K562 (cell line): Measurements from ENCODE around the gene MBNL1. TPM values are rescaled to one million over a fixed set of nuclear protein-coding genes. Genes with fewer than 3 reads are reported as not detected.

ENCODE experiments used
- ARID1B ChIP-seq: fragments of 450-650 bp; IDR thresholded peaks from 2 replicates; pipeline ENCODE4 v1.6.1; 2016; ENCODE audit warnings: antibody characterized with exemption, mild to moderate bottlenecking, inconsistent platforms
- C11orf30 ChIP-seq: fragments of 450-650 bp; IDR thresholded peaks from 2 replicates; pipeline ENCODE4 v1.6.1; 2016; ENCODE audit warnings: low read depth, mild to moderate bottlenecking
- CC2D1A ChIP-seq: fragments of 450-650 bp; IDR thresholded peaks from 2 replicates; pipeline ENCODE4 v1.6.1; 2017; ENCODE audit warnings: mild to moderate bottlenecking
- CTCFL ChIP-seq: IDR thresholded peaks from 2 replicates; pipeline ENCODE4 v1.6.1; 2011; ENCODE audit warnings: borderline replicate concordance, low read depth, mild to moderate bottlenecking, moderate library complexity, low read length; ENCODE audit not compliant: insufficient read depth, poor library complexity, severe bottlenecking
- DPF2 ChIP-seq: fragments of 450-650 bp; IDR thresholded peaks from 2 replicates; pipeline ENCODE4 v1.6.1; 2016
- ESRRB ChIP-seq: fragments of 250-450 bp; sonication (Bioruptor Pico); IDR thresholded peaks from 2 replicates; pipeline ENCODE4 v1.5.0; 2020; ENCODE audit warnings: mild to moderate bottlenecking, moderate library complexity, borderline replicate concordance
- FOXM1 ChIP-seq, 2 experiments: fragments of 450-650 bp in 1 of 2; sonication (generic) in 1 of 2; formaldehyde crosslinking in 1 of 2; IDR thresholded peaks; 2 replicates each; pipeline versions ENCODE4 v1.6.1 to v1.9.0; 2017 to 2022; ENCODE audit warnings: low read depth in 2 of 2, mild to moderate bottlenecking in 2 of 2, missing genetic modification reagents in 1 of 2, moderate library complexity in 1 of 2
- JUND ChIP-seq, 2 experiments: IDR thresholded peaks; 2 replicates in 1 of 2; 3 replicates in 1 of 2; pipeline ENCODE4 v1.6.1; 2011; ENCODE audit warnings: borderline replicate concordance in 2 of 2, low read depth in 2 of 2, low read length in 2 of 2, improper control_type of control experiment in 1 of 2, missing biosample characterization in 1 of 2, missing genetic modification characterization in 1 of 2, missing genetic modification reagents in 1 of 2
- MAFF ChIP-seq: IDR thresholded peaks from 2 replicates; pipeline ENCODE4 v1.6.1; 2012; ENCODE audit warnings: low read length, improper control_type of control experiment
- MAFK ChIP-seq: IDR thresholded peaks from 2 replicates; pipeline ENCODE4 v1.6.1; 2011; ENCODE audit warnings: low read length, improper control_type of control experiment
- MBD1 ChIP-seq: fragments of 250-450 bp; sonication (Bioruptor Pico); IDR thresholded peaks from 2 replicates; pipeline ENCODE4 v1.8.0; 2022; ENCODE audit warnings: inconsistent platforms
- POLR2H ChIP-seq: IDR thresholded peaks from 2 replicates; pipeline ENCODE4 v1.6.1; 2016; ENCODE audit warnings: missing genetic modification characterization, low read depth, mild to moderate bottlenecking, control low read depth, missing compliant biosample characterization, moderate library complexity
- SMARCE1 ChIP-seq: fragments of 450-650 bp; IDR thresholded peaks from 2 replicates; pipeline ENCODE4 v1.7.1; 2016; ENCODE audit warnings: mild to moderate bottlenecking
- TEAD4 ChIP-seq, 2 experiments: sonication (generic) in 1 of 2; formaldehyde crosslinking in 1 of 2; IDR thresholded peaks; 2 replicates each; pipeline versions ENCODE4 v1.6.1 to v1.8.0; 2012 to 2022; ENCODE audit warnings: borderline replicate concordance in 1 of 2, inconsistent platforms in 1 of 2, low read length in 1 of 2, mild to moderate bottlenecking in 1 of 2, missing genetic modification reagents in 1 of 2
- polyA plus RNA-seq, 8 experiments: library from polyadenylated mRNA; depleted of rRNA in 4 of 8; stranded (reverse) in 5 of 8; unstranded in 3 of 8; fragments of >200 nt; fragmentation: Nextera tagmentation in 2 of 8; fragmentation: Illumina TruSeq in 1 of 8; extraction: Ambion mirVana in 2 of 8; extraction: Trizol in 1 of 8; gene quantifications; 2 replicates each; pipeline versions ENCODE4 v1.2.1 to v1.2.3, GENCODE V29; 2011 to 2014; ENCODE audit warnings: inconsistent platforms in 1 of 8, missing spikeins in 1 of 8
- total RNA-seq, 7 experiments: library from RNA; depleted of rRNA in 6 of 7; stranded (reverse); fragments of >200 nt in 6 of 7; fragmentation: Illumina TruSeq in 2 of 7; extraction: Trizol in 2 of 7; gene quantifications; 2 replicates each; pipeline versions ENCODE4 v1.2.1 to v1.2.3, GENCODE V29; 2011 to 2021; ENCODE audit warnings: low replicate concordance in 1 of 7

The MBNL1 gene
- total and polyA plus RNA-seq, 9 of the 15 experiments (the other 6 are each of a cell fraction or from before 2014, with no cell fraction given): 70.3 to 243 (median 220) TPM

GRCh38 chr3:152436707-152437590, 168.2 kb downstream of the MBNL1 start (continued):
- no peak for TF ChIP-seq JUND (IDR thresholded peaks at IDR 0.05; ENCODE audit: borderline replicate concordance, low read depth, low read length)
- peak; percentile 52; the same call in 1 of the 3 replicates for TF ChIP-seq JUND (tag; IDR thresholded peaks at IDR 0.05; ENCODE audit: borderline replicate concordance, low read depth, low read length)
- no peak for TF ChIP-seq CTCFL
- TF ChIP-seq MAFK: peak; percentile 90
- TF ChIP-seq POLR2H (tag): 0 out of 2 replicates have a peak, but pooled peaks have one; percentile 1
- peak; percentile 92 for TF ChIP-seq MAFF
- peak; percentile 65 for TF ChIP-seq ARID1B
- peak; percentile 91 for TF ChIP-seq FOXM1 (IDR thresholded peaks at IDR 0.05; ENCODE audit: low read depth)
- TF ChIP-seq FOXM1 (CRISPR knock-in tag; IDR thresholded peaks at IDR 0.05; ENCODE audit: low read depth): no peak
- TF ChIP-seq TEAD4 (IDR thresholded peaks at IDR 0.05; ENCODE audit: low read length): peak; percentile 20; the same call in 1 of the 2 replicates
- TF ChIP-seq TEAD4 (CRISPR knock-in tag; IDR thresholded peaks at IDR 0.05; ENCODE audit: borderline replicate concordance): no peak
- TF ChIP-seq CC2D1A: peak; percentile 89; the same call in 1 of the 2 replicates
- TF ChIP-seq C11orf30: peak; percentile 94
- TF ChIP-seq DPF2: peak; percentile 69; the same call in 1 of the 2 replicates
- 0 out of 2 replicates have a peak, but pooled peaks have one; percentile 63 for TF ChIP-seq MBD1 (CRISPR knock-in tag)
- TF ChIP-seq SMARCE1: peak; percentile 54; the same call in 1 of the 2 replicates
- no peak for TF ChIP-seq ESRRB (CRISPR knock-in tag)
- TF ChIP-seq, all 486 proteins: peak for 26
